ENCODE measurements around the gene SNRK. TPM values are rescaled to one million over a fixed set of nuclear protein-coding genes. Genes with fewer than 3 reads are reported as not detected.
A peak's percentile ranks its signal among the peaks of the same experiment; 100 is the strongest.

The SNRK gene
- total and polyA plus RNA-seq, 2 experiments from 2014 or later: 5.5 to 18.8 TPM

GRCh38 chr3:43298761-43299160 lies 12.4 kb downstream of the SNRK start:
- TF ChIP-seq EZH2phosphoT487 (IDR thresholded peaks at IDR 0.05; ENCODE audit: unreplicated experiment) (no peak), NANOG (IDR thresholded peaks at IDR 0.05; ENCODE audit: borderline replicate concordance) (no peak), POLR2AphosphoS5 (IDR thresholded peaks at IDR 0.05; ENCODE audit: low read depth) (no peak), CTCF (conservative IDR thresholded peaks at IDR 0.05; ENCODE audit: low read depth in 2 of 2) (no peak), STAT1 (IDR thresholded peaks at IDR 0.05; ENCODE audit: unreplicated experiment) (no peak), ZNF462 (CRISPR knock-in tag; IDR thresholded peaks at IDR 0.05) (no peak), ZNF114 (CRISPR knock-in tag; IDR thresholded peaks at IDR 0.05) (no peak), REST (IDR thresholded peaks at IDR 0.05; ENCODE audit: unreplicated experiment) (no peak)
- H3K9me3 Mint-ChIP-seq: no peaks in the 10 kb centered on the region
- peaks cover 4% of the 10 kb centered on the region; the same call in 1 of the 3 replicates for H3K4me1 Mint-ChIP-seq
- H3K27ac Mint-ChIP-seq: peak overlapping the region; percentile 77
- Histone ChIP-seq H3K4me3 (no peak overlapping the region), H2AFZ (no peak overlapping the region), H3F3A (replicated peaks; ENCODE audit: low read depth) (no peaks in the 10 kb centered on the region), H3K36me3 (ENCODE audit: insufficient read depth) (no peaks in the 10 kb centered on the region), H3K9me2 (ENCODE audit: insufficient read depth) (no peaks in the 10 kb centered on the region), H3K27me3 (ENCODE audit: insufficient read depth) (no peaks in the 10 kb centered on the region), H3K79me2 (replicated peaks; ENCODE audit: insufficient read depth) (peaks cover 62% of the 10 kb centered on the region), H3K4me1 (ENCODE audit: insufficient read depth) (no peaks in the 10 kb centered on the region), H4K20me1 (replicated peaks; ENCODE audit: insufficient read depth) (peaks cover 14% of the 10 kb centered on the region), H3K4me2 (no peak overlapping the region), H3K27ac (ENCODE audit: low read depth) (no peak overlapping the region)
- DNase-seq (ENCODE audit: low spot score): no peak
- no peak overlapping the region for H3K4me3 Mint-ChIP-seq
- no peak for ATAC-seq
- peaks cover 6% of the 10 kb centered on the region; the same call in 2 of the 3 replicates for H3K36me3 Mint-ChIP-seq (ENCODE audit: low read depth)
- no peaks in the 10 kb centered on the region for H3K27me3 Mint-ChIP-seq (ENCODE audit: insufficient read depth, low read depth, poor library complexity)

Measured in GM23338 (cell line).